Coronary artery (tissue), 2 donors: ENCODE results near the gene TAOK3.
A peak's percentile ranks its signal among the peaks of the same experiment; 100 is the strongest.

Experiments
- DNase-seq: peaks from one replicate; pipeline ENCODE4 v3.0.0-alpha.2; 2017; ENCODE audit warnings: low spot score
- H3K27ac ChIP-seq, 2 donors: fragments of 200-600 bp; sonication (generic); one replicate each; pipeline ENCODE4 v1.5.1; 2016 to 2019
- H3K4me3 ChIP-seq: fragments of 200-600 bp; sonication (generic); 2 replicates; pipeline ENCODE4 v1.5.1; 2016; ENCODE audit warnings: mild to moderate bottlenecking, moderate library complexity
- CTCF ChIP-seq: fragments of 200-600 bp; sonication (generic); IDR thresholded peaks from one replicate; pipeline ENCODE4 v1.5.1; 2019; ENCODE audit warnings: antibody characterized with exemption

The TAOK3 gene

GRCh38 chr12:118148287-118148686 is 224.4 kb downstream of the TAOK3 start:
- DNase-seq: no peak
- no peak for TF ChIP-seq CTCF
- no peak overlapping the region for H3K4me3 ChIP-seq
- no peak overlapping the region for H3K27ac ChIP-seq

- Histone ChIP-seq H3K4me3 (no peak overlapping the region), H3K27ac (no peak overlapping the region)
- DNase-seq: no peak
- no peak for TF ChIP-seq CTCF
Observed at GRCh38 chr12:118145798-118146156, 226.9 kb downstream of the TAOK3 start.

- no peak overlapping the region for H3K4me3 ChIP-seq
- DNase-seq: no peak
- no peak for TF ChIP-seq CTCF
- no peak overlapping the region for H3K27ac ChIP-seq
Observed at GRCh38 chr12:118145113-118145797, 227.5 kb downstream of the TAOK3 start.

GRCh38 chr12:118144499-118144898 is 228.2 kb downstream of the TAOK3 start:
- no peak for TF ChIP-seq CTCF
- no peak overlapping the region for H3K4me3 ChIP-seq
- H3K27ac ChIP-seq: no peak overlapping the region
- DNase-seq: no peak

- TF ChIP-seq CTCF: no peak
- Histone ChIP-seq H3K4me3 (no peak overlapping the region), H3K27ac (no peak overlapping the region)
- no peak for DNase-seq
Observed at GRCh38 chr12:118140825-118141224, 231.9 kb downstream of the TAOK3 start.

GRCh38 chr12:118137148-118137678 is 235.5 kb downstream of the TAOK3 start:
- no peak for DNase-seq
- H3K27ac ChIP-seq: peak overlapping the region; percentile 90 to 94
- TF ChIP-seq CTCF: no peak
- peak overlapping the region; percentile 92 for H3K4me3 ChIP-seq

GRCh38 chr12:118136559-118137003 is 236.1 kb downstream of the TAOK3 start:
- TF ChIP-seq CTCF: no peak
- Histone ChIP-seq H3K27ac (peak overlapping the region; percentile 90 to 94), H3K4me3 (peak overlapping the region; percentile 92)
- DNase-seq: peak; percentile 77
